ENCODE results near the gene XKRX. TPM values are rescaled to one million over a fixed set of nuclear protein-coding genes. Genes with fewer than 3 reads are reported as not detected.

XKRX gene
- total and polyA plus RNA-seq, 2 of the 8 experiments (the other 6 are each of a cell fraction or from before 2014, with no cell fraction given), result 0.70 to 1.3 TPM

- TF ChIP-seq, protein P1, sequence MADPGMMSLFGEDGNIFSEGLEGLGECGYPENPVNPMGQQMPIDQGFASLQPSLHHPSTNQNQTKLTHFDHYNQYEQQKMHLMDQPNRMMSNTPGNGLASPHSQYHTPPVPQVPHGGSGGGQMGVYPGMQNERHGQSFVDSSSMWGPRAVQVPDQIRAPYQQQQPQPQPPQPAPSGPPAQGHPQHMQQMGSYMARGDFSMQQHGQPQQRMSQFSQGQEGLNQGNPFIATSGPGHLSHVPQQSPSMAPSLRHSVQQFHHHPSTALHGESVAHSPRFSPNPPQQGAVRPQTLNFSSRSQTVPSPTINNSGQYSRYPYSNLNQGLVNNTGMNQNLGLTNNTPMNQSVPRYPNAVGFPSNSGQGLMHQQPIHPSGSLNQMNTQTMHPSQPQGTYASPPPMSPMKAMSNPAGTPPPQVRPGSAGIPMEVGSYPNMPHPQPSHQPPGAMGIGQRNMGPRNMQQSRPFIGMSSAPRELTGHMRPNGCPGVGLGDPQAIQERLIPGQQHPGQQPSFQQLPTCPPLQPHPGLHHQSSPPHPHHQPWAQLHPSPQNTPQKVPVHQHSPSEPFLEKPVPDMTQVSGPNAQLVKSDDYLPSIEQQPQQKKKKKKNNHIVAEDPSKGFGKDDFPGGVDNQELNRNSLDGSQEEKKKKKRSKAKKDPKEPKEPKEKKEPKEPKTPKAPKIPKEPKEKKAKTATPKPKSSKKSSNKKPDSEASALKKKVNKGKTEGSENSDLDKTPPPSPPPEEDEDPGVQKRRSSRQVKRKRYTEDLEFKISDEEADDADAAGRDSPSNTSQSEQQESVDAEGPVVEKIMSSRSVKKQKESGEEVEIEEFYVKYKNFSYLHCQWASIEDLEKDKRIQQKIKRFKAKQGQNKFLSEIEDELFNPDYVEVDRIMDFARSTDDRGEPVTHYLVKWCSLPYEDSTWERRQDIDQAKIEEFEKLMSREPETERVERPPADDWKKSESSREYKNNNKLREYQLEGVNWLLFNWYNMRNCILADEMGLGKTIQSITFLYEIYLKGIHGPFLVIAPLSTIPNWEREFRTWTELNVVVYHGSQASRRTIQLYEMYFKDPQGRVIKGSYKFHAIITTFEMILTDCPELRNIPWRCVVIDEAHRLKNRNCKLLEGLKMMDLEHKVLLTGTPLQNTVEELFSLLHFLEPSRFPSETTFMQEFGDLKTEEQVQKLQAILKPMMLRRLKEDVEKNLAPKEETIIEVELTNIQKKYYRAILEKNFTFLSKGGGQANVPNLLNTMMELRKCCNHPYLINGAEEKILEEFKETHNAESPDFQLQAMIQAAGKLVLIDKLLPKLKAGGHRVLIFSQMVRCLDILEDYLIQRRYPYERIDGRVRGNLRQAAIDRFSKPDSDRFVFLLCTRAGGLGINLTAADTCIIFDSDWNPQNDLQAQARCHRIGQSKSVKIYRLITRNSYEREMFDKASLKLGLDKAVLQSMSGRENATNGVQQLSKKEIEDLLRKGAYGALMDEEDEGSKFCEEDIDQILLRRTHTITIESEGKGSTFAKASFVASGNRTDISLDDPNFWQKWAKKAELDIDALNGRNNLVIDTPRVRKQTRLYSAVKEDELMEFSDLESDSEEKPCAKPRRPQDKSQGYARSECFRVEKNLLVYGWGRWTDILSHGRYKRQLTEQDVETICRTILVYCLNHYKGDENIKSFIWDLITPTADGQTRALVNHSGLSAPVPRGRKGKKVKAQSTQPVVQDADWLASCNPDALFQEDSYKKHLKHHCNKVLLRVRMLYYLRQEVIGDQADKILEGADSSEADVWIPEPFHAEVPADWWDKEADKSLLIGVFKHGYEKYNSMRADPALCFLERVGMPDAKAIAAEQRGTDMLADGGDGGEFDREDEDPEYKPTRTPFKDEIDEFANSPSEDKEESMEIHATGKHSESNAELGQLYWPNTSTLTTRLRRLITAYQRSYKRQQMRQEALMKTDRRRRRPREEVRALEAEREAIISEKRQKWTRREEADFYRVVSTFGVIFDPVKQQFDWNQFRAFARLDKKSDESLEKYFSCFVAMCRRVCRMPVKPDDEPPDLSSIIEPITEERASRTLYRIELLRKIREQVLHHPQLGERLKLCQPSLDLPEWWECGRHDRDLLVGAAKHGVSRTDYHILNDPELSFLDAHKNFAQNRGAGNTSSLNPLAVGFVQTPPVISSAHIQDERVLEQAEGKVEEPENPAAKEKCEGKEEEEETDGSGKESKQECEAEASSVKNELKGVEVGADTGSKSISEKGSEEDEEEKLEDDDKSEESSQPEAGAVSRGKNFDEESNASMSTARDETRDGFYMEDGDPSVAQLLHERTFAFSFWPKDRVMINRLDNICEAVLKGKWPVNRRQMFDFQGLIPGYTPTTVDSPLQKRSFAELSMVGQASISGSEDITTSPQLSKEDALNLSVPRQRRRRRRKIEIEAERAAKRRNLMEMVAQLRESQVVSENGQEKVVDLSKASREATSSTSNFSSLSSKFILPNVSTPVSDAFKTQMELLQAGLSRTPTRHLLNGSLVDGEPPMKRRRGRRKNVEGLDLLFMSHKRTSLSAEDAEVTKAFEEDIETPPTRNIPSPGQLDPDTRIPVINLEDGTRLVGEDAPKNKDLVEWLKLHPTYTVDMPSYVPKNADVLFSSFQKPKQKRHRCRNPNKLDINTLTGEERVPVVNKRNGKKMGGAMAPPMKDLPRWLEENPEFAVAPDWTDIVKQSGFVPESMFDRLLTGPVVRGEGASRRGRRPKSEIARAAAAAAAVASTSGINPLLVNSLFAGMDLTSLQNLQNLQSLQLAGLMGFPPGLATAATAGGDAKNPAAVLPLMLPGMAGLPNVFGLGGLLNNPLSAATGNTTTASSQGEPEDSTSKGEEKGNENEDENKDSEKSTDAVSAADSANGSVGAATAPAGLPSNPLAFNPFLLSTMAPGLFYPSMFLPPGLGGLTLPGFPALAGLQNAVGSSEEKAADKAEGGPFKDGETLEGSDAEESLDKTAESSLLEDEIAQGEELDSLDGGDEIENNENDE (IDR thresholded peaks at IDR 0.05; ENCODE audit: insufficient replicate concordance, low read length), result no peak
Observed at GRCh38 chrX:100864657-100865391, 63.9 kb downstream of the XKRX start (continued).
